ENCODE results near the gene GNL1. TPM values are rescaled to one million over a fixed set of nuclear protein-coding genes. Genes with fewer than 3 reads are reported as not detected.

The GNL1 gene
- polyA plus RNA-seq, 1 of the 3 experiments (the other 2 are of a cell fraction), result 36.4 TPM

GRCh38 chr6:30510419-30511168 lies 45.7 kb downstream of the GNL1 start:
- Histone ChIP-seq H3K36me3 (replicated peaks in 1 of 2; ENCODE audit: control insufficient read depth in 1 of 2, insufficient read depth in 2 of 2, low read length in 1 of 2) (no peaks in the 10 kb centered on the region), H3K27ac (ENCODE audit: low read depth in 2 of 2, low read length in 1 of 2) (no peak overlapping the region), H2AFZ (ENCODE audit: low read depth) (peak overlapping the region; percentile 69), H4K20me1 (ENCODE audit: insufficient read depth) (no peaks in the 10 kb centered on the region), H3K27me3 (ENCODE audit: insufficient read depth) (no peaks in the 10 kb centered on the region), H3K9me2 (no peaks in the 10 kb centered on the region), H3K79me2 (ENCODE audit: insufficient read depth) (no peaks in the 10 kb centered on the region), H3K9me3 (no peaks in the 10 kb centered on the region), H3F3A (replicated peaks; ENCODE audit: insufficient read depth) (no peaks in the 10 kb centered on the region), H3K4me2 (no peak overlapping the region), H3K4me3 (ENCODE audit: low read depth in 2 of 2, low read length in 1 of 2) (no peak overlapping the region), H3K4me1 (ENCODE audit: control insufficient read depth in 1 of 2, insufficient read depth in 2 of 2, low read depth in 1 of 2, low read length in 1 of 2) (no peaks in the 10 kb centered on the region), H3K9ac (no peak overlapping the region)
- TF ChIP-seq ELF1 (IDR thresholded peaks at IDR 0.05) (no peak), NRF1 (IDR thresholded peaks at IDR 0.05; ENCODE audit: low read depth, low read length) (no peak), EP300 (IDR thresholded peaks at IDR 0.05; ENCODE audit: borderline replicate concordance in 1 of 2, low read depth in 1 of 2, low read length in 1 of 2) (no peak), TCF12 (IDR thresholded peaks at IDR 0.05) (no peak), CTCF (IDR thresholded peaks at IDR 0.05) (no peak), YY1 (IDR thresholded peaks at IDR 0.05; ENCODE audit: low read depth) (no peak), RXRA (IDR thresholded peaks at IDR 0.05; ENCODE audit: borderline replicate concordance, low read depth) (no peak), RAD21 (IDR thresholded peaks at IDR 0.05; ENCODE audit: low read length) (no peak), IRF3 (IDR thresholded peaks at IDR 0.05; ENCODE audit: low read depth, low read length) (no peak), SMC3 (IDR thresholded peaks at IDR 0.05; ENCODE audit: low read depth, low read length) (no peak), FOXM1 (IDR thresholded peaks at IDR 0.05; ENCODE audit: low read depth) (no peak), GATA2 (CRISPR knock-in tag; IDR thresholded peaks at IDR 0.05) (no peak)
- WGBS (ENCODE audit: low lambda C conversion rate), result 57% methylated on average over 10 of the region's 10 CpGs
- POLR2A ChIA-PET, result no interaction called here
- CTCF ChIA-PET, result interaction anchor here (1.0 to 2.9 kb wide), 9 partner anchors 10 to 169 kb away, joined by 3 to 18 read pairs (median 8); no protein-coding TSS in a partner anchor
- DNase-seq, result no peak

GRCh38 chr6:30508890-30509736 lies 47.2 kb downstream of the GNL1 start:
- Histone ChIP-seq H3K79me2 (ENCODE audit: insufficient read depth) (no peaks in the 10 kb centered on the region), H3K27ac (ENCODE audit: low read depth in 2 of 2, low read length in 1 of 2) (peak overlapping the region in 1 of 2 experiments; percentile 6; a peak in 1 of 4 replicates), H3K36me3 (replicated peaks in 1 of 2; ENCODE audit: control insufficient read depth in 1 of 2, insufficient read depth in 2 of 2, low read length in 1 of 2) (no peaks in the 10 kb centered on the region), H3F3A (replicated peaks; ENCODE audit: insufficient read depth) (peaks cover 2% of the 10 kb centered on the region), H4K20me1 (ENCODE audit: insufficient read depth) (no peaks in the 10 kb centered on the region), H3K9ac (no peak overlapping the region), H3K9me3 (no peaks in the 10 kb centered on the region), H3K4me2 (no peak overlapping the region), H3K27me3 (ENCODE audit: insufficient read depth) (no peaks in the 10 kb centered on the region), H3K9me2 (no peaks in the 10 kb centered on the region), H2AFZ (ENCODE audit: low read depth) (peak overlapping the region; percentile 95), H3K4me1 (ENCODE audit: control insufficient read depth in 1 of 2, insufficient read depth in 2 of 2, low read depth in 1 of 2, low read length in 1 of 2) (no peaks in the 10 kb centered on the region), H3K4me3 (ENCODE audit: low read depth in 2 of 2, low read length in 1 of 2) (no peak overlapping the region)
- TF ChIP-seq RCOR1 (IDR thresholded peaks at IDR 0.05; ENCODE audit: low read length) (no peak), IRF3 (IDR thresholded peaks at IDR 0.05; ENCODE audit: low read depth, low read length) (no peak), MEF2A (IDR thresholded peaks at IDR 0.05; ENCODE audit: borderline replicate concordance, low read depth) (no peak), YY1 (IDR thresholded peaks at IDR 0.05; ENCODE audit: low read depth) (no peak), GABPA (IDR thresholded peaks at IDR 0.05; ENCODE audit: low read depth) (peak; percentile 39; the same call in 1 of the 2 replicates), TCF12 (IDR thresholded peaks at IDR 0.05) (no peak), SIN3A (IDR thresholded peaks at IDR 0.05; ENCODE audit: borderline replicate concordance, low read depth, low read length) (no peak), RAD21 (IDR thresholded peaks at IDR 0.05; ENCODE audit: low read length) (no peak), ELF1 (IDR thresholded peaks at IDR 0.05) (peak; percentile 33; the same call in 1 of the 2 replicates), FOXM1 (IDR thresholded peaks at IDR 0.05; ENCODE audit: low read depth) (no peak), JUND (IDR thresholded peaks at IDR 0.05) (no peak)
- POLR2A ChIA-PET, result no interaction called here
- CTCF ChIA-PET, result interaction anchor here (0.6 to 2.5 kb wide), 7 partner anchors 13 to 1579 kb away, joined by 3 to 15 read pairs (median 4); no protein-coding TSS in a partner anchor
- no peak for DNase-seq
- WGBS (ENCODE audit: low lambda C conversion rate), result 43% methylated on average over 5 of the region's 5 CpGs

Data from SK-N-SH (cell line).